Kasumi-1 (cell line): ENCODE measurements around the gene CACTIN.

Source experiments
- DNase-seq, 2 experiments: peaks; one replicate each; lab custom pipeline; 2025; lab: John Stamatoyannopoulos, UW

Gene CACTIN

GRCh38 chr19:3609779-3610719 lies 16.5 kb downstream of the CACTIN start:
- no peak for DNase-seq

DNA sequence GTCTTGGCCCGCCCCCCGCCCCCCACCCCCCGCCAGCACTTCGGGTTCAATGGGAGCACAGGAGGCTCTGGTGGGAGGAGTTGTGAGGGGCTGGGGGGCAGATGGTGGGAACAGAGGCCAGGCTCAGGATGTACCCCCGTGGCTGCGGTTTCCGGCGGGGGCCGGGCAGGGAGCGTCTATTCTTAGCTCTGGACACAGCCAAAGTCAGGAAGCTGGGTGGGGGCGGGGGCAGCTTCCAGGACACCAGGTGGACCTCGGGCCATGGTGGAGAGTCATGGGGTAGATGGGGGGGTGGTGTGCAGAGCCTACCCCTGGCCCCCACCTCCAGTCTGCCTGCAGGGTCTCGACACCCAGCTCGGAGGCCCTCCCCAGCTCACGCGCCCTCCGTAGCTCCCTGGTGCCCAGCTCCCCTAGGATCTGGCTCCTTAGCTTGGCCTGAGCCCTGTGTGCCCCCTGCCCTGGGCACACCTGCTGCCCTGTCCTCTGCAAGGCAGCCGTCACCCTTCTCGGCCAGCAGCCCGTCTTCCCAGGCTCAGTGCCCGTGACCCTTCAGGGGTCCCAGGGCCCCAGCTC lies 17.8 kb downstream of the CACTIN start:
- DNase-seq, result peak; percentile 87 to 94

- DNase-seq, result peak; percentile 76 to 85
These were observed 18.4 kb downstream of the CACTIN start for GRCh38 chr19:3608079-3608641.

DNA sequence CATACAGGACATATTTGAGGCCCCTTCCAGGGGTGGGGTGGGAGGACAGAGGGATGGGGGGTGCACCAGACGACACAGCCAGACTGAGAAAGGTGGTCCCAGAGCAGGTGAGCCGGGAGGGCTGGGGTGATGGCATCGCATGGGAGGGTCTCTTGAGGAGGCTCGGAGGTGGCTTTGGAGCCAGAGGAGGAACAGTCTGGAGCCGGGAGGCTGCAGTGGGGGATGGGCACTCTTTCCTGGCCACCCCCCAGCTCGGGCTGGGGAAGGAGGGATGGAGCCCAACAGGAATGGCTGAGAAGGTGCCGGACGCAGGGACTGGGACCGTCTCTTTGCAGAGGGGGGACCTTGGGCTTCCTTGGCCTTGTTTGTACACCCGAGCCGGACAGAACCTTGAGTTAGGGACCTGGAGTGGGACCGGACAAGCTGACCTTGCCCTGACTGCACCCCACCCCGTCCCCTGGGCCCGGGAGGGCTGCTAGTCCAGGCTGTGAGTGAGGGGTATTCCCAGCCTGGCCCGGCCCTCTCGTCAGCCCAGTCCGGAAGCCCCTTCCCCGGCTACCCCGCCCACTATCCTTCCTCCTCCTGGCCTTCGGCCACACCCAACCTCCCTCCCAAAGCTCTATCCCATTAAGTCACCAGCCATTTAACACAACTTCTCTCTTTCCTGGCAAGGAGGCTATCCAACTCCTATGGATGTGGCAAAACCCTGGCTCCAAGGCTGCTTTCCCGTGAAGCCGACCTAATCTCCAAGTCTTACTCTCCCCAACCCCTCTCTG lies 19.1 kb downstream of the CACTIN start:
- peak in 1 of 2 experiments; percentile 34 for DNase-seq

GRCh38 chr19:3606690-3607289 lies 19.8 kb downstream of the CACTIN start, which contains the start of gene TBXA2R:
Gene TBXA2R (minus strand): TSS chr19:3606875. CDS start chr19:3600634, 6,241 bp downstream.
- peak; percentile 52 to 66 for DNase-seq

DNA sequence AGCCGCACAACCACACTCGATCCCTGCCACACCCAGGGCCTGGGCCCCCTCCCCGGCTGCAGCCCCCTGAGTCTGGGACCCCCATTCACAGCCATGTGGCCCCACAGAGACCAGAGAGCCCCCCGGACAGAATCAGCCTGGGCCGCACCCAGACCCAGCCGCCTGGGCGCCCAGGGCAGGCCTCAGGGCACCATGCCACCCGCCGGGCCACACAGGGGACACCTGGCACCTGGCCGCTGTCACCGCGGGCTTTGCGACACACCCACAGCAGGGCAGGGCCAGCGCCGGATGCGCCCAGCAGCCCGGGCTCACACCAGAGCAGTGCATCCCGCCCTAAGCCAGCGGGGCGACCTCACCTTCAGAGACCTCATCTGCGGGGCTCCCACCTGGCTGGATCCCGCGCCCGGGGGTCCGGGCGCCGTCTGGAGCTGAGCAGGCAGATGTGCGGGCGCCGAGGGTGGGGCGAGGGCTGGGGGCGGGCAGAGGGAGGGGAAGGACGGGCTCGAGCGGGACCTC lies 20.4 kb downstream of the CACTIN start:
- no peak for DNase-seq

- peak in 1 of 2 experiments; percentile 12 for DNase-seq
These were observed 20.8 kb downstream of the CACTIN start for GRCh38 chr19:3605770-3606169.

- no peak for DNase-seq
These were observed 21.2 kb downstream of the CACTIN start for GRCh38 chr19:3605361-3605760.

DNA sequence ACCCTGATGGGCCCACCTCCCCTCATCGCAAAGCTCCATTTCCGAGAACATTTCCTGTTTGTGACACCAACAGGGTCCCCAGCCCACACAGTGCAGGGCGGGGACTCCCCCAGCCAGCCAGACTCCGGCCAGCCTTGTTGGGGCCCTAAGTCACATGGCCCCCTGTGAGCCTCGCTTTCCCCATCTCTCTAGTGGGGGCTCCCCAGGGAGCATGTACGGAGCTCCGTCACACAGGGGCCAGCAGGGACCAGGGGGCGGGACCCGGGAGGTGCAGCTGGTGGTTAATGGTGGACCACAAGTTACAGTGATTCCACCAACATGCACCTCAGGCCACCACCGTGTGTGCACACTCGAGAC lies 21.6 kb downstream of the CACTIN start:
- DNase-seq, result peak in 1 of 2 experiments; percentile 18

- DNase-seq, result no peak
These were observed 22.2 kb downstream of the CACTIN start for GRCh38 chr19:3604227-3604986.

- DNase-seq, result no peak
These were observed 23.3 kb downstream of the CACTIN start for GRCh38 chr19:3603121-3603811.

DNA sequence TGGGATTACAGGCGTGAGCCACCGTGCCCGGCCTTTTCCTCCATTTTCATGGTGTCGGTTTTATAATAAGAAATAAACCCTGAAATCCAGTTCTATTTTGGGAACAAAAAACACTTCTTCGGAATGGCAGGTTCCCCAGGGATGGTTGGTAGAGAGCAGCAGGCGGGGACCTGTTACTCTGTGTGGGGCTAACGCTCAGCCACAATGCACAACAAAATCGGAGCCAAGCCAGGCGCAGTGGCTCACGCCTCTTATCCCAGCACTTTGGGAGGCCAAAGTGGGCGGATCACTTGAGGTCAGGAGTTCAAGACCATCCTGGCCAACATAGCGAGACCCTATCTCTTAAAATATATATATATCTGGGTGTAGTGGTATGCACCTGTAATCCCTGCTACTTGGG lies 25.6 kb downstream of the CACTIN start:
- no peak for DNase-seq

- DNase-seq, result no peak
These were observed 26.8 kb downstream of the CACTIN start for GRCh38 chr19:3599776-3600187.

DNA sequence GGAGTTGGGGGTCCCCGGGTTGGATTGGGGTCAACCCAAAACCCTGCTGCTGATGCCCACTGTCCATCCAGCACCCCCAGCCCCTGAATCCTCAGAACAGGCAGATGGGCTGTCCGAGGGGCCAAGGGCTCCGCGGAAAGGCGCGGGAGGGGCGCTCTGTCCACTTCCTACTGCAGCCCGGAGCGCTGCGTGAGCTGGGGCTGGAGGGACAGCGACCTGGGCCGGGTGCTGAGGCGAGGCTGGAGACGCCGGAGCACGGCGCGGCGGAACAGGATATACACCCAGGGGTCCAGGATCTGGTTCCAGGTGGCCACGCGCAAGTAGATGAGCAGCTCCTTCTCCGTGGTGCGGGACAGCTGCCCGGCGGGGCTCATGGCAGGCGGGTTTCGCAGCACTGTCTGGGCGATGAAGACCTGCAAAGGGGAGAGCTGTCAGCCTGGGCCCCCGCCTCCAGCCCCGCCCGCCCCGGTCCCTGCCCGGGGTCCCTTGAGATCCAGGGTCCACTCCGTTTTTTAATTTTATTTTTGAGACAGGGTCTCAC lies 31.0 kb downstream of the CACTIN start:
- DNase-seq, result no peak

GRCh38 chr19:3593156-3593555 lies 33.4 kb downstream of the CACTIN start:
- no peak for DNase-seq

DNA sequence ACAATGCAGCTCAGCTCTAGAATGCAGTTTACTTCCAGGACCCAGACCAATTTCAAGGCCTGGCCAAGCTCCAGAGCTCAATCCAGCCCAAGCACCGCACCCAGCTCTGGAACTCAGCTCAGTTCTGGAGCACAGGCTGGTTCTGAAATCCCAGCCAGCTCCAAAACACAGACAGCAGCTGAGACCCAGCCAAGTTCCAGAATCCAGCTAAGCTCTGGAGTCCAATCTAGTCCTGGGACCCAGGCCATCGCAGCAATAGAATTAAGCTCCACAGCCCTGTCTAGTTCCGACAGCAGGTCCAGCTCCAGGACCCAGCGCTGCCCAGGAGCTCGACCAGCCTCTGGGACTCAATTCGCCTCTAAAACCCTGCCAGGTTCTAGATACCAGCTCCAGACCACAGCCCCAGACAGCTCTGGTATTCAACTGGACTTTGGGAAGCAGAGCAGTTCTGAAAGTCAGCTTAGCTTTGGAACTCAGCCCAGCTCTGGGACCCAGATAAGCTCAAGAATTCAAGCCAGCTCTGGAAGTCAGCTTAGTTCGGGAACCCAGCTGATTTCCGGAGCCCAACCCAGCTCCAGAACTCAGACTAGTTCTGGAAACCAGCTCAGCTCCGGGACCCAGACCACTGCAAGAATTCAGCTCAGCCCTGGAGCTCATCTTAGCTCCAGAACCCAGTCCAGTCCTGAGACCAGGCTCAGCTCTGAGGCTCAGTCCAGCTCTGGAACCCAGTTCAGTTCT lies 34.5 kb downstream of the CACTIN start:
- no peak for DNase-seq

- DNase-seq, result no peak
These were observed 35.5 kb downstream of the CACTIN start for GRCh38 chr19:3590991-3591659.

DNA sequence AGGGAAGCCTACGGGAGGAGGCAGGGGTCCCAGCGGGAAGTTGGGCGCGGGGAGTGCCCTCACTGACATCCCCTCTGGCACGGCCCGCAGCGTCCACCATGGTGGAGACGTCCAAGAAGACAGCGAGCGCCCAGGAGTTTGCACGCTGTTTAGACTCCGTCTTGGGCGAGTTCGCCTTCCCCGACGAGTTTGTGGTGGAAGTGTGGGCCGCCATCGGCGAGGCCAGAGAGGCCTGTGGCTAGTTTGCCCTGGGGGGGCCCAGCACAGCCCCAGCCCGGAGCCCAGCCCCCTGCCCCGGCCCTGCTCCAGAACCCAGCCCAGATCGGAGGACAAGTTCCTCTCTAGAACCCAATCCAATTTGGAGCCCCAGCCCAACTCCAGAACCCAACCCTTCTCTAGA lies 36.6 kb downstream of the CACTIN start:
- DNase-seq, result no peak

DNA sequence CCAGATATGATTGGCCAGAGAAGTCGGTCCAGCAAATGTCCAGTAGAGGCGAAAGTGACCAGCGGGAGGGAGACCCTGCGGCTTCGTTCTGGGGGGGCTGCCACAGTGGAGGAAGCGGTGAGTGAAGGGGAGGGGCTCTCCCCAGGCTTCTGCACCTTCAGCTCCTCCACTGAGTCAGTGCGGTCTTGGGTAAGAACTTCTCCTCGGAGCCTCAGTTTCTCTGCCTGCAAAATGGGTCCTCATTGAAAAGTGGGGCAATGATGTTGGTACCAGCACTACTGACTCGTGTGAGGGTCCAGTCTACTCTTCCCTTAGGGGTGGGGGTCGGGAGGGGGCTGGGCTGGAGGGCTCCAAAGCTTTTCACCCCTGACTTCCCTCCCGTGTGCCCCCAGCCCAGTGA lies 37.2 kb downstream of the CACTIN start:
- DNase-seq, result no peak
